DMS53 (cell line): ENCODE results near the gene NDUFA1.
"Not testable (repeated sequence)": the region's sequence is repeated elsewhere in the genome, so short reads cannot be mapped to it uniquely, and the experiment has no call there.

Experiments used
- DNase-seq: peaks from one replicate; lab custom pipeline; 2025; lab: John Stamatoyannopoulos, UW

NDUFA1 gene

GRCh38 chrX:119871599-119872395 lies at the start of gene NDUFA1, which contains the start of gene RNF113A:
Gene NDUFA1 (plus strand): TSS chrX:119871832. CDS start chrX:119871912, 80 bp downstream.
Gene RNF113A (minus strand): TSS chrX:119871733. CDS start chrX:119871613, 120 bp downstream.
- DNase-seq, result peak; percentile 97

- not testable (repeated sequence) for DNase-seq
Measured at GRCh38 chrX:119824221-119824620, 47.4 kb upstream of the NDUFA1 start.

GRCh38 chrX:119826399-119826959 lies 45.2 kb upstream of the NDUFA1 start:
- DNase-seq, result peak; percentile 38

- no peak for DNase-seq
Measured at GRCh38 chrX:119828446-119828845, 43.2 kb upstream of the NDUFA1 start.

GRCh38 chrX:119833905-119834304 lies 37.7 kb upstream of the NDUFA1 start:
- no peak for DNase-seq

GRCh38 chrX:119852382-119853353 lies 19.0 kb upstream of the NDUFA1 start, which contains the start of gene UPF3B:
Gene UPF3B (minus strand): TSS chrX:119852963. CDS start chrX:119852928, 35 bp downstream.
- DNase-seq, result peak; percentile 99

GRCh38 chrX:119853444-119853843 lies 18.2 kb upstream of the NDUFA1 start:
- DNase-seq, result peak; percentile 36

GRCh38 chrX:119870626-119871131 lies 953 bp upstream of the NDUFA1 start:
- DNase-seq, result peak; percentile 68

- no peak for DNase-seq
Measured at GRCh38 chrX:119871245-119871598, 410 bp upstream of the NDUFA1 start.

- DNase-seq, result no peak
Measured at GRCh38 chrX:119878740-119879139, 7.1 kb downstream of the NDUFA1 start.

- no peak for DNase-seq
Measured at GRCh38 chrX:119880076-119880475, 8.4 kb downstream of the NDUFA1 start.

- DNase-seq, result peak; percentile 84
Measured at GRCh38 chrX:119880552-119881437, 9.2 kb downstream of the NDUFA1 start.

GRCh38 chrX:119885554-119886428 lies 14.2 kb downstream of the NDUFA1 start:
- peak; percentile 77 for DNase-seq

GRCh38 chrX:119887721-119888425 lies 16.2 kb downstream of the NDUFA1 start:
- DNase-seq, result peak; percentile 88

GRCh38 chrX:119890626-119891025 lies 19.0 kb downstream of the NDUFA1 start:
- DNase-seq, result not testable (repeated sequence)

- not testable (repeated sequence) for DNase-seq
Measured at GRCh38 chrX:119891961-119892692, 20.5 kb downstream of the NDUFA1 start.

GRCh38 chrX:119895843-119896326 lies 24.3 kb downstream of the NDUFA1 start, which contains the start of gene AKAP14:
Gene AKAP14 (plus strand): TSS chrX:119895893. CDS start chrX:119903224, 7,331 bp downstream.
- DNase-seq, result peak; percentile 6

- DNase-seq, result no peak
Measured at GRCh38 chrX:119899125-119899524, 27.5 kb downstream of the NDUFA1 start.
